Gastroesophageal sphincter (tissue), 3 donors: ENCODE data around the gene FGF1.

Source experiments
- EP300 ChIP-seq: sonication (generic); formaldehyde crosslinking; IDR thresholded peaks from one replicate; pipeline ENCODE4 v1.6.1; 2017; ENCODE audit warnings: antibody characterized with exemption, mild to moderate bottlenecking
- POLR2AphosphoS5 ChIP-seq: sonication (generic); formaldehyde crosslinking; IDR thresholded peaks from one replicate; pipeline ENCODE4 v1.6.1; 2017; ENCODE audit warnings: antibody characterized with exemption
- TF ChIP-seq, protein P1 (sequence below), 4 experiments: fragments of 200-600 bp in 2 of 4; fragments of 450-650 bp in 2 of 4; sonication (generic) in 1 of 4; IDR thresholded peaks; one replicate each; pipeline ENCODE4 v1.5.1; 2017 to 2019; ENCODE audit warnings: antibody characterized with exemption in 4 of 4, mild to moderate bottlenecking in 2 of 4, moderate library complexity in 2 of 4

DNA sequence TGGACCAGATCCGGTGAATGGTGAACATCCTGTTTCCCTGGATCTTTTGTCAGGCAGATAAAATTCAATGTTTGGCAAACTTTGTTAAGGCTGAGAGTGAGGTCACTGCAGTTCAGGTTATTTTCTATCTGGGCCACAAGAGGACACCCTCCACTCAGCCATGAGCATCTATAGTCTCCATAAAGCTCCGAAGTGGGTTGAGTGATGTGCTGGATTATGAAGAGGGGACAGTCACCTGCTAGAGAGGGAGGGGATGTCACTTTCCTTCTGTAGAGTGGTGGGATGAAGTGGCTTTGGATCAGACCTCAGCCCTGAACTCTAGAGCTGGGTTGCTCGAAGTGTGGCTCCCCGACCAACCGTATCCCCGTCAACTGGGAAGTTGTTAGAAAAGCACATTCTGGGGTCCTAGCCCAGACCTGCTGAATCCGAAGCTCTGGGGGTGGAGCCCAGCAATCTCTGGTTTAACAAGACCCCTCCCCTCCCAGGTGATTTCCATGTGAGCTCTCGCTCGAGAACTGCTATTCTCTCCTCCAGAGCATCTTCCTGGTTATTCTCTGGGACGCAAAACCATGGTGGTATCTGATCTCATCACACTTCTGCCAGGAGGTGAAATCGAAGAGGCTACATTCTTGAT is 31.8 kb upstream of the FGF1 start:
- TF ChIP-seq, protein P1, sequence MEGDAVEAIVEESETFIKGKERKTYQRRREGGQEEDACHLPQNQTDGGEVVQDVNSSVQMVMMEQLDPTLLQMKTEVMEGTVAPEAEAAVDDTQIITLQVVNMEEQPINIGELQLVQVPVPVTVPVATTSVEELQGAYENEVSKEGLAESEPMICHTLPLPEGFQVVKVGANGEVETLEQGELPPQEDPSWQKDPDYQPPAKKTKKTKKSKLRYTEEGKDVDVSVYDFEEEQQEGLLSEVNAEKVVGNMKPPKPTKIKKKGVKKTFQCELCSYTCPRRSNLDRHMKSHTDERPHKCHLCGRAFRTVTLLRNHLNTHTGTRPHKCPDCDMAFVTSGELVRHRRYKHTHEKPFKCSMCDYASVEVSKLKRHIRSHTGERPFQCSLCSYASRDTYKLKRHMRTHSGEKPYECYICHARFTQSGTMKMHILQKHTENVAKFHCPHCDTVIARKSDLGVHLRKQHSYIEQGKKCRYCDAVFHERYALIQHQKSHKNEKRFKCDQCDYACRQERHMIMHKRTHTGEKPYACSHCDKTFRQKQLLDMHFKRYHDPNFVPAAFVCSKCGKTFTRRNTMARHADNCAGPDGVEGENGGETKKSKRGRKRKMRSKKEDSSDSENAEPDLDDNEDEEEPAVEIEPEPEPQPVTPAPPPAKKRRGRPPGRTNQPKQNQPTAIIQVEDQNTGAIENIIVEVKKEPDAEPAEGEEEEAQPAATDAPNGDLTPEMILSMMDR (IDR thresholded peaks at IDR 0.05), result peak; percentile 47 to 85 (median 77)
- TF ChIP-seq POLR2AphosphoS5 (no peak), EP300 (no peak)
